Hepatocyte (in vitro differentiated cells): ENCODE results near the gene TOGARAM2.

Experiments used
- CTCF ChIP-seq: fragments of 200-600 bp; sonication (generic); IDR thresholded peaks from 2 replicates; pipeline ENCODE4 v1.5.1; 2016; ENCODE audit warnings: antibody characterized with exemption, mild to moderate bottlenecking; ENCODE audit not compliant: poor library complexity
- EZH2 ChIP-seq: fragments of 200-600 bp; sonication (generic); IDR thresholded peaks from 2 replicates; pipeline ENCODE4 v1.6.1; 2016; ENCODE audit warnings: antibody characterized with exemption, mild to moderate bottlenecking, borderline replicate concordance
- EZH2phosphoT487 ChIP-seq: fragments of 200-600 bp; sonication (generic); IDR thresholded peaks from one replicate; pipeline ENCODE4 v1.6.1; 2018; ENCODE audit warnings: antibody characterized with exemption, mild to moderate bottlenecking, low read depth, moderate library complexity; ENCODE audit not compliant: unreplicated experiment, severe bottlenecking

GRCh38 chr2:28997847-28998735, 17.0 kb downstream of the TOGARAM2 start:
- TF ChIP-seq CTCF: no peak
- no peak for TF ChIP-seq EZH2phosphoT487
- no peak for TF ChIP-seq EZH2
